ENCODE results near the gene FMN1.

FMN1 gene

DNA sequence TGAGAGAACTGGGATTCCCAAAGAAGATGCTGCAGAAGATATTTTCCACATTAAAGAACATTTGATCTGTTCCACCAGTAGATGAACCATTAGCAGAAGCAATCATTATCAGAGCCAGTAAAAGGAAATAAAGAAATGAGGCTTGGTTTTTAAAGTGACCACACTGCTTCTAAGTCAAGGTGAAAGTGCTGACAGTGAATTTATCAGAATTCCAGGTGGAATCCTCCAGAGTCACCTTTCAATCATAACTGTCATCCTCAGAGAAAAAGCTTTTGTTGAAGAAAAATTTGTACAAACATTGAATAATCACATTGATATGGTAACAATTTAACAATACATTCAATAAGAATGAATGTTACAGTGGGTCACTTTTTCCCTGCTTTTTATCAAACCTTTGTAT lies 376.9 kb downstream of the FMN1 start:
- DNase-seq = no peak

GRCh38 chr15:32807331-32807730 lies 387.2 kb downstream of the FMN1 start:
- DNase-seq = no peak

DNA sequence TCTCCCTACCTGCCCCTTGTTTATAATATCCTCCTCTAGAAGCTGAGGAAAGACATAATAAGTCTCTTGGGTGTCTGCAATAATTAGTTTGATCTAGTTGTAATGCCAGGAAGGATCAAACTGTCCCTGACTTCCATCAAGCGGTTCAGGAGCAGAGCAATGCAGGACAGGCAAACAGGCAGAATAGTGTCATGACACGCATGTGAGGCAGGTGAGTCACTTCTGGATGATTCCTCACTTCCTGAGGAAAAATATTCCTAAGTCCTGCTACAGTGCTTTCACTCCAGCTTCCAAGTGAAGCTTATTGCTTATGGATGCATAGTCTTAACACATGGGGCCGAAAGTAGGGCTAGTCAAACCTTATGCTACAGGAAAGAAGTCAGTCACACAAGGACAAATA lies 390.9 kb downstream of the FMN1 start:
- DNase-seq = no peak

DNA sequence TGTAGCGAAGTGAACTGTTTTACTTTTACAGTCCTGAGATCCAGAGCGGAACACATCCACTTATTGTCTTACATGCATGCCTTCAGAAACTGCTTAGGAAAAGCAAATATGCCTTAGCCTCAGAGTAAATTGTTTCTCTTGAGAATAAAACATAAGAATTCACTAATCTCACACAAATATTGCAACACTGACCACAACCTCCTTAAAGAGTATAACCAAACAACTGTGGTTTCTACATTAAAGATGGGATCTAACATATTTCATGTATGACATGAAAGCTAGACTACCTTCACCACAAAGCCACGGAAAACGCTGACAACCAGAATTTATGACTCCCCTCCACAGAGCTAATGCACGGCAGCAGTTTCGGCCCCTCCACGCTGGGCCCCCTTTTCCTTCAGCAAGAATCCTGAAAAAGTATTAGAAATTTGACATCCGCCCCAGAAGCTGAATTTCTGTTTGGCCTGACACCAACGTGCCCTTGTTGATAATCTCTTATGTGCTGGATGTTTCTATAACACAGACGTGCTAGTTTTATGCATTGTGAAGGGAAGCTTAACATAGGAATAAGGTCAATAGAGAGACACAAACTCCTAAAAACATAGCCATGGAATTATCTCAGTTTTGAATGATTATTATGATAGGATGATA lies 392.1 kb downstream of the FMN1 start:
- DNase-seq = no peak

DNA sequence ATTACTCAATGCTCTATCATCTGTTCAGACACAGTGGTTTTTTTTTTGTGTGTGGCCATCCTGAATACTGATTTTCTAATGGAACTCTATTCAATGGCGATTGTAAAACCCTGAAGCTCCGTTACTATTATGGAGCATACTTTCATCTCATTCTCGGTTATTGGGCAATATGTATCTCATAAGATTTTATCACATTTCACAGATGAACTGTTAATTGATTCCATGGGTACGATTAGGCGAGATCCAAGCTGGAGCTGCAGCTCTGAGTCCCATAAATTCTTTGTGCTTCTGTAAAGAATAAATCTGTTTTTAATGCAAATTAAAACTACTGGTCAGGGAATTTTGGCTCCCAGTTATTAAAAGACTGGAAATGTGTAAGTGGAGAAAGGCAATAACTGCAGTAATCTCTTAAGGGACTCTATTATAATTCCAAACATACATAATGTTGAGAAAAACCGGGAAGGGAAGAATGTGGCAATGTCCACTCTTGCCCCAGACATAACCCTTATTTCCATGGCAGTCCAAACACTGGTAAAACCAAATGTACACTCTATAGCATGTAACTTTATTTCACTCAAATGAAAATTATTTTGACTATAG lies 394.5 kb downstream of the FMN1 start:
- no peak for DNase-seq

GRCh38 chr15:32796856-32797255 lies 397.7 kb downstream of the FMN1 start:
- no peak for DNase-seq

GRCh38 chr15:32794973-32795372 lies 399.5 kb downstream of the FMN1 start:
- DNase-seq = no peak

DNA sequence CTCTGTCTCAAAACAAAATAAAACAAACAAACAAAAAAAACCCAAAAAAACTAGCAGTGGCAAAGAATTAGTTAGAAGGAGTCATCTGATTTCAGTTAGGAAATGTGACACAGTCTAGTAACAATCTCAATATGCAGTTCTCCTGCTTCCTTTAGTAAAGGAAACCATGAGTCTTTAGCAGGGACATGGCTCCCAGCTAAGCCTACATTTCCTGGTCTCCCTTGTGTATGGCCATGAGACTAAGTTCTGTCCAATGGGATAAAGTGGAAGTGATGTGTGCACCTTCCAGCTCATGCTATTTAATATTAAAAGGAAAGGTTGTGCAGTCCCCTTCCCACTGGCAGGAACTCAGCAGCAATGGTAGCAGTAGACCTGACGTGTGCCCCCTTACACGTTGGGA lies 402.1 kb downstream of the FMN1 start:
- no peak for DNase-seq

DNA sequence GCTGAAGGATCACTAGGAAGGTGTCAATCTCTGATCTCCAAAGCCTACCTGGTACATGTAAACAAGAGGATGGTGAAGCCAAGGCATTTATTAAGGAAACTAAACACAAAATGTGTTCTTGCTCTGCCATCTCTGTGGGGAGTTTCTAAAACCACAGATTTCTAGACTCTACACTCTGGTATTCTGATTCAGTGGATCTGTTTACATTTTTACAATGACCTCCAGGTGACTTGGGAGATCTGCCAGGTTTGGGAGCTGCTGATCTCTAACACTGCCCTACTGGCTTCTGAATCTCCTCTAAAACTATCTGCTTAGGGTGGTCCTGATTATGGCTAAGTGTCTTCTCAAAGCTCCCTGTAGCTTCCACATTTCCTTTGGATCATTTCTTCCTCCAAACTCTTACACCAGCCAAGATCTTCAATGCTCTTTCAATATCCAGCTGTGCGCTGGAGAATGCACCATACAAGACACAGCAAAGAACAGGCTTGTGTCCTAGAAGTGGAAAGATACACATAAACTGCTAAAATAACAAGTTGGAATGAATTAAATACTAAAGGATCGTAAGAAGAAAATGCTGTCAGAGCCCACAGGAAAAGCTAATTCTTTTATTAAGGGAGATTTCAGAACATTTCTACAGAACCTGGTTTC lies 404.0 kb downstream of the FMN1 start:
- no peak for DNase-seq

- no peak for DNase-seq
These were observed 406.6 kb downstream of the FMN1 start for GRCh38 chr15:32787949-32788348.

GRCh38 chr15:32786906-32787305 lies 407.6 kb downstream of the FMN1 start:
- no peak for DNase-seq

DNA sequence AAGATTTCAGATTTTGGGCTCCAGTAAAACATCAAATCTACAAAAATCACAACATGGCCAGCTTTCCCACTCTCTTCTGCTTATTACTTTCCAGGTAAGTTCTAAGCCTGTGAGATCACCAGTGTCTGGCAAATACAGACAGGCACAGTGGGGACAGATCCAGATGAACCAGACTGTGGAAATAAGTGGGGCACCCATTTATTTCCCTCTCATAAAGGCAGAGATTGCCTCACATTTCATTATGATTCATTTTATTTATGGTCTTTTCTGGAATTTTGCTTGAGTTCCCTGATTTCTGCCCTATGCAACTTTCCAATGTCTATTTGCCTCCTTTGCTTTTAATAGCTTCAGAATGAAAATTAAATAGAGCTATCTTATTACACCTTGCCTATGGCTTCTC lies 409.9 kb downstream of the FMN1 start:
- DNase-seq = no peak

DNA sequence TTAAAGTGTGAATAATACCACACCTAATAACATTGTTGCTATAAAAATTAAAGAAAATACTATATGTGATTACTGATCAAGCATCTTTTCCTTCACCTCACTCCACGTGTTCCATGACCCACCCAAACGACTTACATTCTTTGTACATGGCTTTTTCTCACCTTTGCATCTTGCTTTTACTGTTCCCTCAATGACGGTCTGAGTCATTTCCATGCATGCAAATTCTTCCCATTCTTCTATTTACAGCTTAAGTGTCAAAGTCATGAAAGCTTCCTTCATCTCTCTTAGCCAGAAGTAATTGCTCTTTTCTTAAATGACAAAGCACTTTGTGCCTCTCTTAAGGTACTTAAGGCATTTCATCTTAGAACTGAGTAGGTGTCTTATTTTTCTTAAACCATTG lies 412.7 kb downstream of the FMN1 start:
- no peak for DNase-seq

DNA sequence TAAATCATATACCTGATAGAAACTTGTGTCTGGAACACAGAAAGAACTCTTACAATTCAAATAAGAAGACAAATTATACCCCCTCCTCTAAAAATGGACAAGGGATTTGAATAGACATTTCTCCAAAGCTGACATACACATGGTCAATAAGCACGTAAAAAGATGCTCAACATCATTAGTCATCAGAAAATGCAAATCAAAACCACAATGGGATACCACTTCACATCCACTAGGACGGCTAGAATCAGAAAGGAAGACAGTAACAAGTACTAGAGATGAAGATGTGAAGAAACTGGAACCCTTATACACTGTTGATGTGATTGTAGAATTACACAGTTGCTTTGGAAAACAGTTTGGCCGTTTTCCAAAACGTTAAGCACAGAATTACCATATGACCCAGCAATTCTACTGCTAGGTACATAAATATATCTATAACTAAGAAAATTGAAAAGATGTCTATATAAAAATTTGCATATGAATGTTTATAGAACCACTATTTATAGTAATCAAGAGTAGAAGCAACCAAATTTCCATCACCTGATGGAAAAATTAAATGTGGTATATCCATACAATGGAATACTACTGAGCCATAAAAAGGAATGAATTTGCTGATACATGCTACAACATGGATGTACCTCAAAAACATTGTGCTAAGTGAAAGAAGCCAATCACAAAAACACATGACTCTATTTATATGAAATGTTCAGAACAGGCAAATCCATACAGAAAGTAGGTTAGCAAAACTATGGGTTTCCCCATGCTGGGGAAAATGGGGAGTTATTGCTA lies 415.9 kb downstream of the FMN1 start:
- DNase-seq = no peak

GRCh38 chr15:32775103-32775502 lies 419.4 kb downstream of the FMN1 start:
- no peak for DNase-seq

DNA sequence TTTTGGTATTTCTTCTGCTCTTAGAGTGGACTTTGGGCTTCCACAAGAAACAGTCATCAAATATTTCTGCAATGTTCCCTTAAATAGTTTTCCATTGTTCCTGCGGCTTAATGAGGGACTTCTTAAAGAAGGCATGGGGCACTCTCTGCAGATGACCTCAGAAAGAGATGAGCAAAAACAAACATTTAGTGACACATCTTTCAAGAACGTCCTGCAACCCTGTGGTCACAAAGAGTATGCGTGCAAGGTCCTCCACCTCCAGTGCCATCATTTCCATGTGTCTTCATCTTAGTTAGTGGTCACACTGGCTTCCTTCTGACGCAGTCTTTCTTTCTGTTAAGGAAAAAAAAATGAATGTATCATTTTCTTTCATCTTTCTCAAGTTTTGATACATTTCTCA lies 420.5 kb downstream of the FMN1 start:
- no peak for DNase-seq

GRCh38 chr15:32767236-32767635 lies 427.3 kb downstream of the FMN1 start:
- no peak for DNase-seq

GRCh38 chr15:32766101-32766500 lies 428.4 kb downstream of the FMN1 start:
- DNase-seq = no peak

DNA sequence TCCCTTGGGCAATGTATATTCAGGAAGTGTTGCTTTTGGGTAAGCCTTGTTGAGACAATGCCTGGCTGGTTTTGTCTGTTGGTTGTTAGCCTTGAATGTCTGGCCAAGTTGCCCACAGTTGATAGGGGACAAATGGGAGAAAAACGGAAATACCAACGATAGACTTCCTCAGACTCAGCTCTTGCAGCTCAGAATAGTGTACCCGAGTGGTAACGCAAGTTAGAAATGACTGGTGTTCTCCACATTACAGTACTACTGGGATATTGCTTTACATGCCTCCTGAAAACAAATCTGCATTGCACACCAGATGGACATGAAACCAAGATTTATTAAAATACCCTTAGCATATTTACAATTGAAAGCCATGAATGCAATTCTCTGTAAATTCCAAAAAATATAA lies 429.3 kb downstream of the FMN1 start:
- no peak for DNase-seq

GRCh38 chr15:32763295-32763694 lies 431.2 kb downstream of the FMN1 start:
- no peak for DNase-seq

DNA sequence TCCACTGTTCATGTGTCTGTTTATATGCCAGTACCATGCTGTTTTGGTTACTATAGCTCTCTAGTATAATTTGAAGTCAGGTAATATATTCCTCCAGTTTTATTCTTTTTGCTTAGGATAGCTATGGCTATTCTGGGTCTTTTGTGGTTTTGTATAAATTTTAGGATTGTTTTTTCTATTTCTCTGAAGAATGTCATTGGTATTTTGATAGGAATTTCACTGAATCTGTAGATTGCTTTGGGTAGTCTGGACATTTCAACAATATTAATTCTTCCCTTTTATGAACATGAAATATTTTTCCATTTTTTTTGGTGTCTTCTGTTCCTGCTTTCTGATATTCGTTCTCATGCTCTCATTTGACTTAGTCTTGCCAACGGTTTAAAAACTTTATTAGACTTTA lies 437.1 kb downstream of the FMN1 start:
- DNase-seq = no peak

- no peak for DNase-seq
These were observed 443.5 kb downstream of the FMN1 start for GRCh38 chr15:32750979-32751378.

DNA sequence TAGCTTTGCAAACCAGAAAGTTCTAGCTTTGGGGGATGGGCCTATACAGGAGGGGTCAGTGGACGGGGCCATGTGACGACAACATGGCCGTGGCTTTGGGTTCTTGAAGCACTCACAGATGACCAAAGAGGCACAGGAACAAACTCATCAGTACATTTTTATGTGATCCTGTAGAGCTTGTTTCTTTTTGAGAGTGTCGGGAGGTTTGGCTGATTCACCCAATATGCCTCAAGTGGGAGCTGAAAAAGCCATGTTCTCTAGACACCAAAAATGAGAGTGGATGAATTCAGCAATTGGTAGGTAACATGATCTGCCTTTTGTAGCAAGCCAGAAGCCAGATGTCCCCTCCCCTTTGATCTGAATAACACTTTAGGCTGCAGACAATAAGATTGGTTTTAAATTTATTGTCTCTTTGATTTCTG lies 446.6 kb downstream of the FMN1 start:
- no peak for DNase-seq

Data from NCI-H446 treated with DMSO at 0.1 percent for 48 hours (cell line).